ENCODE data around the gene CACNA1A.
"Not testable (repeated sequence)": the region's sequence is repeated elsewhere in the genome, so short reads cannot be mapped to it uniquely, and the experiment has no call there.

Gene CACNA1A

DNA sequence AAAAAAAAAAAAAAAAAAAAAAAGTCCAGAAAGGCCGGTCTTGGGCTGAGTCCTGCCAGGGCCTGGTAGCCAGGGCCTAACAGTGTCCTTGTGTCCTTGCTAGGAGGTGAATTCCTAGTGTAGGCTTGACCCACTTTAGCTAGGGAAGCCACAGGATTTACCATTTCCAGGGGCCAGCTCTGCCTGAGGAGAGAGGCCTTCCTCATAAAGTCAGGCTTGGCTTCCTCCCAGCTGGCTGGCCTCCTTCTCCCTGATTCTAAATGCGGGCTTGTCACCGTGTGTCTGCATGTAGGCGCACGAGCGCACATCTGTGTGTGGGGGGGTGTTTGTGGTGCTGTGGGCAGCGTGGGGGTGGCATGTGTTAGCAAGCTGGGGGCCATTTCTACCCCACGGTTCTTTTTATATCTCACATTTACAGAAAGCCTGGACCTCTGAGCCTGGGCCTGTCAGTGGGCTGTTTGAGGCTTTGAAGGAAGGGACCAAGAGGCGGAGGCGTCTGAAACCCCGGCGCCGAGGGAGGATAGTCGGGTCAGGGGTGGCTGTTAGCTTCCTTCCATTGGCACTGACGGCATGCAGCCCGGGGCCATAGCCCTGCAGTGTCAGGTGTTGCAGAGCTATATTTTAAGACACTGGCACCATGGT, 324.4 kb downstream of the CACNA1A start:
- TF ChIP-seq EZH2 (IDR thresholded peaks at IDR 0.05; ENCODE audit: borderline replicate concordance, low read length) = no peak
- TF ChIP-seq, protein P1, sequence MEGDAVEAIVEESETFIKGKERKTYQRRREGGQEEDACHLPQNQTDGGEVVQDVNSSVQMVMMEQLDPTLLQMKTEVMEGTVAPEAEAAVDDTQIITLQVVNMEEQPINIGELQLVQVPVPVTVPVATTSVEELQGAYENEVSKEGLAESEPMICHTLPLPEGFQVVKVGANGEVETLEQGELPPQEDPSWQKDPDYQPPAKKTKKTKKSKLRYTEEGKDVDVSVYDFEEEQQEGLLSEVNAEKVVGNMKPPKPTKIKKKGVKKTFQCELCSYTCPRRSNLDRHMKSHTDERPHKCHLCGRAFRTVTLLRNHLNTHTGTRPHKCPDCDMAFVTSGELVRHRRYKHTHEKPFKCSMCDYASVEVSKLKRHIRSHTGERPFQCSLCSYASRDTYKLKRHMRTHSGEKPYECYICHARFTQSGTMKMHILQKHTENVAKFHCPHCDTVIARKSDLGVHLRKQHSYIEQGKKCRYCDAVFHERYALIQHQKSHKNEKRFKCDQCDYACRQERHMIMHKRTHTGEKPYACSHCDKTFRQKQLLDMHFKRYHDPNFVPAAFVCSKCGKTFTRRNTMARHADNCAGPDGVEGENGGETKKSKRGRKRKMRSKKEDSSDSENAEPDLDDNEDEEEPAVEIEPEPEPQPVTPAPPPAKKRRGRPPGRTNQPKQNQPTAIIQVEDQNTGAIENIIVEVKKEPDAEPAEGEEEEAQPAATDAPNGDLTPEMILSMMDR (IDR thresholded peaks at IDR 0.05; ENCODE audit: low read length) = no peak
- no peaks in the 10 kb centered on the region for H3K9me2 ChIP-seq (ENCODE audit: low read depth, low read length)
- H3K79me2 ChIP-seq (ENCODE audit: insufficient read depth, low read length) = no peaks in the 10 kb centered on the region
- H3K4me2 ChIP-seq (ENCODE audit: low read length) = no peak overlapping the region
- H4K20me1 ChIP-seq (ENCODE audit: insufficient read depth, low read length) = no peaks in the 10 kb centered on the region
- H3K36me3 ChIP-seq (ENCODE audit: insufficient read depth, low read length) = no peaks in the 10 kb centered on the region
- no peak overlapping the region for H3K27ac ChIP-seq (ENCODE audit: low read depth, low read length, poor library complexity, severe bottlenecking)
- H3K9ac ChIP-seq (ENCODE audit: low read length) = no peak overlapping the region
- H3F3A ChIP-seq (ENCODE audit: insufficient read depth, low read length) = no peaks in the 10 kb centered on the region
- no peaks in the 10 kb centered on the region for H3K27me3 ChIP-seq (ENCODE audit: insufficient read depth, low read length)
- H2AFZ ChIP-seq (ENCODE audit: low read length) = no peak overlapping the region
- H3K4me1 ChIP-seq (ENCODE audit: insufficient read depth, low read length, severe bottlenecking) = no peaks in the 10 kb centered on the region
- no peaks in the 10 kb centered on the region for H3K9me3 ChIP-seq (ENCODE audit: low read length)
- H3K4me3 ChIP-seq (ENCODE audit: low read depth, low read length, poor library complexity, severe bottlenecking) = no peak overlapping the region

DNA sequence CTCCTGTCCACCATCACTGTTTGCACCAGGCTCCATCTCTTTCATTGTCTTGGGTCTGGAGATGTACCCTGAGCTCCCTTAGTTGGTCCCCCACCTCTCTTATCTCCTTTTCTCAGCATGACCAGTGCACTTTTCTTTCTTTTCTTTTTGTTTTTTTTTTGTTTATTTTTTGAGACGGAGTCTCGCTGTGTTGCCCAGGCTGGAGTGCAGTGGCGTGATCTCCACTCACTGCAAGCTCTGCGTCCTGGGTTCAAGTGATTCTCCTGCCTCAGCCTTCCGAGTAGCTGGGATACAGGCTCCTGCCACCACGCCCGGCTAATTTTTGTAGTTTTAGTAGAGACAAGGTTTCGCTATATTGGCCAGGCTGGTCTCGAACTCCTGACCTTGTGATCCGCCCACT, 328.0 kb downstream of the CACNA1A start:
- not testable (repeated sequence) for H3K4me3 ChIP-seq (ENCODE audit: low read depth, low read length, poor library complexity, severe bottlenecking); H3K9me2 ChIP-seq (ENCODE audit: low read depth, low read length); H3K36me3 ChIP-seq (ENCODE audit: insufficient read depth, low read length); H3K79me2 ChIP-seq (ENCODE audit: insufficient read depth, low read length); H3F3A ChIP-seq (ENCODE audit: insufficient read depth, low read length); H3K27ac ChIP-seq (ENCODE audit: low read depth, low read length, poor library complexity, severe bottlenecking); H3K9ac ChIP-seq (ENCODE audit: low read length); H3K4me1 ChIP-seq (ENCODE audit: insufficient read depth, low read length, severe bottlenecking); H2AFZ ChIP-seq (ENCODE audit: low read length); H4K20me1 ChIP-seq (ENCODE audit: insufficient read depth, low read length); H3K9me3 ChIP-seq (ENCODE audit: low read length); H3K4me2 ChIP-seq (ENCODE audit: low read length); H3K27me3 ChIP-seq (ENCODE audit: insufficient read depth, low read length)

DNA sequence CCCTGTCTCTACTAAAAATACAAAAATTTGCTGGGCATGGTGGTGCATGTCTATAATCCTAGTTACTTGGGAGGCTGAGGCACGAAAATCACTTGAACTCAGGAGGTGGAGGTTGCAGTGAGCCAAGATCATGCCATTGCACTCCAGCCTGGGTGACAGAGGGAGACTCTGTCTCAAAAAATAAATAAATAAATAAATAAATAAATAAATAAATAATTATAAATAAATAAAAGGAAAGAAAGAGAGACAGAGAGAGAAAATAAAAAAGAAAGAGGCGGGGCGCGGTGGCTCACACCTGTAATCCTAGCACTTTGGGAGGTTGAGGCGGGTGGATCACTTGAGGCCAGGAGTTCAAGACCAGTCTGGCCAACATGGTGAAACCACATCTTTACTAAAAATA, 328.7 kb downstream of the CACNA1A start:
- not testable (repeated sequence) for H3K4me2 ChIP-seq (ENCODE audit: low read length); H3K4me3 ChIP-seq (ENCODE audit: low read depth, low read length, poor library complexity, severe bottlenecking); H3F3A ChIP-seq (ENCODE audit: insufficient read depth, low read length); H3K79me2 ChIP-seq (ENCODE audit: insufficient read depth, low read length); H3K4me1 ChIP-seq (ENCODE audit: insufficient read depth, low read length, severe bottlenecking); H3K9me2 ChIP-seq (ENCODE audit: low read depth, low read length); H3K36me3 ChIP-seq (ENCODE audit: insufficient read depth, low read length); H2AFZ ChIP-seq (ENCODE audit: low read length); H4K20me1 ChIP-seq (ENCODE audit: insufficient read depth, low read length); H3K27ac ChIP-seq (ENCODE audit: low read depth, low read length, poor library complexity, severe bottlenecking); H3K27me3 ChIP-seq (ENCODE audit: insufficient read depth, low read length); H3K9ac ChIP-seq (ENCODE audit: low read length); H3K9me3 ChIP-seq (ENCODE audit: low read length)

DNA sequence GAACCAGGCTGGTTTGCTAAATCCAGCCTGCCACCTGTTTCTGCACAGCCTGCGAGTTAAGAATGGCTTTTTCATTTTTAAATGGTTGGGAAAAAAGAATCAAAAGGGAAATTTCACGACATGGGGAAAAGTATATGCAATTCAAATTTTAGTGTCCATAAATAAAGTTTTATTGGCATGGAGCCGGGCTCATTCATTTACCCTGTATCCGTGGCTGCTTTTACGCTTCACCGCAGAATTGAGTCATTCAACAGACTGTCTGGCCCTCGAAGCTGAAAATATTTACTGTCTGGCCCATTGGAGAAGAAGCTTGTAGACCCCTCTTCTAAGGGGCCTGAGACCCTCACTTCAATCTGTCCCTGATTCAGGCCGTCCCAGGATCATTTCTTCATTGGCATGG, 329.9 kb downstream of the CACNA1A start:
- H3K27ac ChIP-seq (ENCODE audit: low read depth, low read length, poor library complexity, severe bottlenecking) = no peak overlapping the region
- H3K27me3 ChIP-seq (ENCODE audit: insufficient read depth, low read length) = no peaks in the 10 kb centered on the region
- no peak overlapping the region for H3K4me2 ChIP-seq (ENCODE audit: low read length)
- no peak overlapping the region for H3K9ac ChIP-seq (ENCODE audit: low read length)
- TF ChIP-seq EZH2 (IDR thresholded peaks at IDR 0.05; ENCODE audit: borderline replicate concordance, low read length) = no peak
- TF ChIP-seq, protein P1 (IDR thresholded peaks at IDR 0.05; ENCODE audit: low read length) = no peak
- no peaks in the 10 kb centered on the region for H3K36me3 ChIP-seq (ENCODE audit: insufficient read depth, low read length)
- H2AFZ ChIP-seq (ENCODE audit: low read length) = no peak overlapping the region
- H4K20me1 ChIP-seq (ENCODE audit: insufficient read depth, low read length) = no peaks in the 10 kb centered on the region
- H3K9me2 ChIP-seq (ENCODE audit: low read depth, low read length) = no peaks in the 10 kb centered on the region
- no peaks in the 10 kb centered on the region for H3K9me3 ChIP-seq (ENCODE audit: low read length)
- H3F3A ChIP-seq (ENCODE audit: insufficient read depth, low read length) = no peaks in the 10 kb centered on the region
- no peak overlapping the region for H3K4me3 ChIP-seq (ENCODE audit: low read depth, low read length, poor library complexity, severe bottlenecking)
- H3K79me2 ChIP-seq (ENCODE audit: insufficient read depth, low read length) = no peaks in the 10 kb centered on the region
- peaks cover 10% of the 10 kb centered on the region for H3K4me1 ChIP-seq (ENCODE audit: insufficient read depth, low read length, severe bottlenecking)
